Measurements from ENCODE around the gene ETNK2. TPM values are rescaled to one million over a fixed set of nuclear protein-coding genes. Genes with fewer than 3 reads are reported as not detected.

The ETNK2 gene
- total and polyA plus RNA-seq, 2 of the 8 experiments (the other 6 are each of a cell fraction or from before 2014, with no cell fraction given) = 20.1 to 26.7 TPM

GRCh38 chr1:204142032-204142974 lies 9.5 kb downstream of the ETNK2 start (continued):
- TF ChIP-seq RBBP5 (IDR thresholded peaks at IDR 0.05; ENCODE audit: borderline replicate concordance, low read depth, low read length) (no peak), SP2 (IDR thresholded peaks at IDR 0.05; ENCODE audit: low read length) (no peak), KDM5A (IDR thresholded peaks at IDR 0.05; ENCODE audit: low read length) (no peak), RAD21 (IDR thresholded peaks at IDR 0.05 in 1 of 2, conservative IDR thresholded peaks at IDR 0.05 in 1 of 2; ENCODE audit: low read depth in 2 of 2, low read length in 2 of 2) (peak in 1 of 2 experiments; percentile 30; a peak in 1 of 4 replicates)
